ENCODE data around the gene ZNHIT2.

- TF ChIP-seq CTCF (conservative IDR thresholded peaks at IDR 0.05; ENCODE audit: low read length) (no peak), EZH2phosphoT487 (IDR thresholded peaks at IDR 0.05; ENCODE audit: borderline replicate concordance) (no peak)
Measured at GRCh38 chr11:65086809-65087208, 30.7 kb downstream of the ZNHIT2 start.
